Cerebellar nuclear complex (tissue), 1 donor: ENCODE results near the gene UTP25.
"Not testable (repeated sequence)": the region's sequence is repeated elsewhere in the genome, so short reads cannot be mapped to it uniquely, and the experiment has no call there.

Experiments
- DNase-seq, 2 experiments: peaks; one replicate each; lab custom pipeline; 2025; lab: John Stamatoyannopoulos, UW

Gene UTP25, protein sequence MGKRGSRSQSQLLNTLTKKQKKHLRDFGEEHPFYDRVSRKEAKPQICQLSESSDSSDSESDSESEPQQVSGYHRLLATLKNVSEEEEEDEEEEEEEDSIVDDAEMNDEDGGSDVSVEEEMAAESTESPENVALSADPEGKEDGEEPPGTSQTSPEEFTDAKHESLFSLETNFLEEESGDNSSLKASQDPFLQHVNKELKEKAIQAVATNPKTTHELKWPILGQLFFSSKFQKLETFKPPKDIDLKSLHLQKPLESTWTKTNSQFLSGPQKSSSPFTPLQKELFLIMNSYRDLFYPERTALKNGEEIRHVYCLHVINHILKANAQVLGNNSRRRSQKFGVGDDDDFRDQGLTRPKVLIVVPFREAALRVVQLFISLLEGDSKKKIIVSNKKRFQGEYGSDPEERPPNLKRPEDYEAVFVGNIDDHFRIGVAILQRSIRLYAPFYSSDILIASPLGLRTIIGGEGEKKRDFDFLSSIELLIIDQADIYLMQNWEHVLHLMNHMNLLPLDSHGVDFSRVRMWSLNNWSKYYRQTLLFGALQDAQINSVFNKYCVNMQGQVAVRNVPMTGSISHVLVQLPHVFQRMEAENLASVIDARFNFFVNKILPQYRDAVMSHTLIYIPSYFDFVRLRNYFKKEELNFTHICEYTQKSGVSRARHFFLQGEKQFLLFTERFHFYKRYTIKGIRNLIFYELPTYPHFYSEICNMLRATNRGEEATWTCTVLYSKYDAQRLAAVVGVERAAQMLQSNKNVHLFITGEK

DNA sequence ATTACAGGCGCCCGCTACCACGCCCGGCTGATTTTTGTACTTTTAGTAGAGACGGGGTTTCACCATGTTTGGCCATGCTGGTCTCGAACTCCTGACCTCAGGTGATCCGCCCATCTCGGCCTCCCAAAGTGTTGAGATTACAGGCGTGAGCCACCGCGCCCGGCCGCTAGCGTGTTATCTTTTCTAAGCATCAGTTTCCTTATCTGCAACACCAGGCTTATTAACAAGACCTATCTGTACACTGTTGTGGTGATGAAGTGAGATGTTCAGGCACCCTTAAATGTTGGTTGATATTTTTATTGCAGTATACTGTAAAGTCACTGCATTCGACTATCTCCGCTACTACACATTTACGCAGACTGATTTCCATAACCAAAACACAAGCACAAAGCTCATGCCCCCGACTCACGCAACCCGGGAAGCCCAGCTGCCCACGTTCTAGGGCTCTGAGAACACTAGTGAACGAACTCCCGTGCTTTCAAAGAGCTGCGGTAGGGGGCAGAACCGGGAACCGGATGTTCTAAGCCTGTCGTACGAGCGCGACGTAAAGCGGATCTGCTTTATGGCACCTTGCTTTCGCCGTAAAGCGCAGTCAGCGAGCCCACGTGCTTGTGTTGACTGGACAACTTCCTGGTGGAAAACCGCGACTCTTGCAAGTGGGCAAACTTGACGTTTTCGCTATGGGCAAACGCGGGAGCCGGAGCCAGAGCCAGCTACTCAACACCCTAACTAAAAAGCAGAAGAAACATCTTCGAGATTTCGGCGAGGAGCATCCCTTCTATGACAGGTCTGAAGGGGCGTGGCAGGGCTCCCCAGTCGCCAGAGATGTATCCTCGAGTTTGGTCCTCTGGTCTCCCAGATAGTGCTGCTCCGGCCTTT, at the start of gene UTP25:
UTP25 (plus strand) TSS at position 589 of the 879 bp plus-strand sequence; CDS start at position 681, 92 bp downstream.
- DNase-seq, result peak in 1 of 2 experiments; percentile 58

DNA sequence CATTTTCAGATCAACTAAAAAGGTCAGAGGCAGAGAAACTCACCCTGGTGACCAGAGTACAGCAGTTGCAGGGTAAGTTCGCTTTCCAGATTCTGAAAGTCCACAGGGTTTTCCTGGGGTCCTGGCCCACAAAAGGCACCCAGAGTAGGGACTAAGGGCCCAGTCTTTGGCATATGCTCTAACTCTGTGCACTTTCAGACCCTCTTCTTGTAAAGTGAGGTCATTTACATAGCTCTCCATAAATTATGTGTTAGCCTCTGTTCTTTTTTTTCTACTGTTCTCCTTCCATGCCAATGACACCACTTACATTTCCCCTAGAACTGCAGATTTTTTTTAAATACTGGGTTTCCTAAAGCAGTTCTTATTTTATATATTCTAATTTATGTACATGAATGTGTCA, 49.7 kb upstream of the UTP25 start:
- no peak for DNase-seq

DNA sequence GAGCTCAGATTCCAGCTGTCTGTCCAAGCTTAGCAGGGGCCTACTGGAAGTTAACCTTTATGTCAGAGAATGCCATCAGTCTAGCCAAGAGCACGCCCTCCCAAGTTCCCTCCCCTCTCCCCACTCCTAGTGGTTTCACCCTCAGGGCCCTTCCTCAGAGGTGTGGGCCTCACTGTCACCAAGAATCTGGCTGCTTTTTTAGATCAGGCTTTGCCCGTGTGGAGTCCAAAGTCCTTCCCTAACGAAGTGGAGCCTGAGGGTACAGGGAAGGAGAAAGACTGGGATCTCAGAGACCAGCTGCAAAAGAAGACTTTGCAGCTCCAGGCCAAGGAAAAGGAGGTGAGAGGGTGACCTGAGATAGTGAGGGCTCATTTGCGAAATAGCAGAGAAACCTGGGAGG, 47.5 kb upstream of the UTP25 start:
- no peak for DNase-seq

DNA sequence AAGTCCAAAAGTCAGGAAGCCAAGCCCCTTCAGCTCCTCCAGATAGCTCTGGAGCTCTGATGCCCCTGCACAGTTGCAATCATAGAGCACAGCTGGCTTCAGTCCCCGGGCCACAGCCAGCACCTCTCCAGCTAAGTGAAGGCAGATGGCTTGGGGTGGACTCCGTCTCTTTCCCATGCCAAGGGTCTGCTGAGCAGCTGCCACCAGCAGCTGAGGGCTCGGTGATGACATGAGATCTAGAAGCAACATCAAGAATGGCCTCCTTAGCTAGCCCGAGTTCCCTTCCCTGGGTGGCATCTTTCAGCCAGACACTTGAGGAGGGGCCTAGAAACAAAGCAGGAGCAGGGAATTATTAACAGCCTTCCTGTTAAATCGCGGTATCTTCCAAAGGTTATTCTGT, 44.4 kb upstream of the UTP25 start:
- DNase-seq, result no peak

DNA sequence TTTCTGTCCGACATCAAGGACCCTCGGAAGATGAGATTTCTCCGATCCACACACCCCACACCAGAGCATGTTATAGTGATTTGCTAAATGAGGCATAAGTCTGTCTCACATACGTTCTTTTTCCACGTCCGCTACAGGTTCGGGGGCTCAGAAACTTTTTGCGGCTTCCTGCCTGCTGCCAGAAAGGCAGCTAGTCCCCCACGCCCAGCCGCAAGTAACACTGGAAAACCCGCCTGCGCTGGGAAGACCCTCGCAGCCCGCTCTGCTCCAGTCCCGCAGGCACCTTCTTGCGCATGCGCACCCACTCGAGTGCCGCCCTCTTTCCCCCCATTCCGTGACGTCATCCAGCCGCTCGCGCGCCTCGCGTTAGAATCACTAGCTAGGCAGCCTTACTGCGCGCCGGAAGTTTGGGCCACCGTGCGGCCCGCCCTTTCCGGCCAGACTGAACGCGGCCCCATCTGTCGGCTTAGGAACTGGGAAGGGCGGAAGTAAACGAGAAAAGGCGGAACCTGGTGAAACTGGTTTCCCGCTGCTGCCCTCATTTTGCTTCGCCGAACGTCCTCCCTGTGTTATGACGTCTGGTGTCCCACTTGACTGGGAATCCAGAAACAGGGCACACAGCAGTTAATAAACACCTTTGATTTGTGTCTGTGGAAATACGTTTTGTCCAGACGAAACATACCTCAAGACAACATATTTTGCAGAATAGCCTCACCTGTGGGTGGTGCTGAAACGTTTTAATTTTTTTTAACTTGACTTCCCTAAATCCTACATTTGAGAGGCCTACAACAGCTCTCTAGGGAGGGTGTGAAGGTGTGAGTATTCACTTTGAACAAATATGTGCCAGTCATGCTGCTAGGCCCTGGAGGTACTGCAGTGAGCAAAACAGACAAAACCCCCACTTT, 43.3 kb upstream of the UTP25 start, which contains the start of gene C1orf74:
C1orf74 (minus strand) TSS at position 295 of the 905 bp plus-strand sequence. CDS start 925 bp downstream, outside the sequence.
- DNase-seq, result peak; percentile 78 to 89

DNA sequence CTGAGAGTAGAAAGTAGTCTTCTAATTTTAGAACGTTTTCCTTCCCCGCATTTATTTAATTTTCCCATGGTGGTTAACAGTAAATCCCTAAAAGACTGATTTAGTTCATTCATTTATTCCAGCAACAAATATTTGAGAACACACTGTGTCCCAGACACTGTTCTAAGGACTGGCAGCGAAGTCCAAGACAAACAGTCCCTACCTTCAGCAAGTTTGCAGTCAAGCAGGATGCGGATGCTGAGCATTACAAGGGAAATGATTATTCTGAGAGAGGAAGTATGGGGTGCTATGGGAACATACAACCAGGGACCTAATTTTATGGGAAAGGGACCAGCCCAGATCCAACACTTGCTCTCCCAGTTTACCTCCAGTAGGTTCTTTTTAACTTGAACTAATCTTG, 42.2 kb upstream of the UTP25 start:
- DNase-seq, result no peak

DNA sequence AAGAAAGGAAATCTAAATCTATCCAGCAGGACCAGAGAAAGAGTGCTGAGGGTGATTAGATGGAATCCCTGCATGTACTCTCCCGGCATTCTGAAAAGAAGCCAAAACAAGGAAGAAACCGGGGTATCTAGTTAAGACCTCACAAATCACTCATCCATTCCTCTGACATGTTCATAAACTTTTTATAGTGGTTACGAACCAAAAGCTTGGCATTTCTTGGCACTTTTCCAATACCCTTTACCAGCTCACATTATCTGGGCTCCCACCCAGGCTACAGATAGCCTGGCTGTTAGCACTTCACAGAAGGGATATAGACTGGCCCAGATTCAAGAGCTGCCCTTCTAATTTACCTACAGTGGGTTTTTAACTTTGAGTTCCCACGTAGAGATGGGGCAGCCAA, 41.6 kb upstream of the UTP25 start:
- no peak for DNase-seq

DNA sequence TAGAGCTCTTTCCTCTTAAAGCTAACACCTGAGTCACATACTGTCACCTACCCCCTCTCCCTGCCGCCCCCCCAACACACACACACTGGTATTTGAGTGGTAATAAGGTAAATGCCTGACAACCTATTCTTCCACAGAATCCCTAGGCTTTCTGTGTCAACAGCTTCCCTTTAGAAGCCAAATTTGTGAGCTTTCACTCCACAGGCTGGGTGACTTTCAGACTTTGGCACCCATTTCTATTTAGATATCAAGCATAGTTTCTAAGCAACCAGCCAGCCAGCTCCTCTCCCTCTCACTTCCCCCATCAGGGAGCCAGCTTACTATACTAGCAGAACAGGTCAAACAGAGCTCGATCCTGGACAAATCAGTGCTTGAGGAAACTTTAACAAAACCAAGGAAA, 40.2 kb upstream of the UTP25 start:
- DNase-seq, result no peak

DNA sequence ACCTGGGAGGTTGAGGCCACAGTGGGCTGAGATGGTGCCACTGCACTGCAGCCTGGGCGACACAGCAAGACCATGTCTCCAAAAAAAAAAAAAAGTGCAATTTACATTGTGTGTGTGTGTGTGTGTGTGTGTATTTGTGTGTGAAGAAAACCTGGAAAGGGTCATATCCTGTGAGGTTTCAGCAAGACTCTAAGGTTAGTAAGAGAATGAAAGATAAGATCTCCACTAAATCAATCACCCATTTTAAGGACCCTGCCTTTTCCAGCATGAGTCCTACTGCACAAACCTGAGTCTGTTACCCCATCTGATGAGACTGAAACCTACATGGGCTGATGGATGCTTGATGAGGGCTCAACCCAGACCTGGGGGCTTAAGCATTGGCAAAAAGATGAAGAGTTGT, 38.5 kb upstream of the UTP25 start:
- DNase-seq, result no peak

DNA sequence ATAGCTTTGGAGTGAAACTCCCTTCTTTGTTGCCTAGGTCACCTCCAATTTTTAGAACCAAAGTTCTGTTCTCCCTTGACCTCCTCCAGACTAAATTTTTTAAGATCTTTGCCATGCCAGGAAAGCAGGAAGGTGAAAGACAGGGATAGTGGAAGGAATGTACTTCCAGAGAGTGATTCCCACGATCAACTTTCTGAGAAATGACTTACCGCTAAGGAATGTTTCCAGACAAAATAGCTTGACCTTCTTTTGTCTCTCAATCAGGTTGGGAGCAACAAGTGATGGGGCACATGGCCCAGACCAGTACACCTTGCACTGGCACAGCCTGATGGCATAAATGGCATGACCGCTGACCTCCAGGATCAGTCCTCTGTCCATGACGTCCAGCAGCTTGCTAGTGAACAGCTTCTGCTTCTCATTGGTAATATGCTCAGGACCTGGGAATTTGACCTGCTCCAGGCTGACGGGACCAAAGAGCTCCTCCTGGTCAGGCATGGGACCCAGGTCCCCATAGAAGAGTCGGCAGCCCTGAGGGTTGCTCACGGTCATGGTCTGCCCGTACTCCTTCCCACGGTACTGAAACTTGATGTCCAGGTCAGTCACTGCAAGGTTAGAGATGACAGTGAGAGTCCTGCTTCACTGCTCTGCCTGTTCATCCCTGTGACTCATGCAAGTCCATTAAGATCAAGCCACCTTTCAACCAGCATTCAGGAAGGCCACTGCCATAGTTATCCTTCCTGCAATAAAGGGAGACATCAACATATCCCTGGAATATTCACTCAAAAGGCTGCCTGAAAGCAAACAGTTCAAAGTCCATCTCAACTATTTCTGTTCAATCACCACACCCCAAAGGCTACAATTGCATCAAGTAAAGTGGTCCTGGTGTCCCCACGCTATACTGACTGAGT, 37.2 kb upstream of the UTP25 start:
- DNase-seq, result no peak

DNA sequence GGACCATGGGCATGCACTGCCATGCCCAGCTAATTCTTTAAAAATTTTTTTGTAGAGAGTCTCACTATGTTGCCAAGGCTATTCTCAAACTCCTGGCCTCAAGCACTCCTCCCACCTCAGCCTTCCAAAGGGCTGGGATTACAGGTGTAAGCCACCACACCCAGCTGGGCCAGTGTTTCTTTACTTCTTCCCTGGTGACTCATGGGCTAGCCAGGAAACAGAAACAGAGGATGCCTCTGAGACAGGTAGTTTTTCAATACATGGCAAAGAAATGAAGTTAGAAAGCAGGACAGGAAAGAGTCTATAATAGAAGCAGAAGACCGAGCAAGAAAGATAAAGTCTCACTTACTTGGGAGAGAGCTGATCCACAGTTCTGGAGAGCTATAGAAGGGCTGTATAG, 35.9 kb upstream of the UTP25 start:
- DNase-seq, result no peak

DNA sequence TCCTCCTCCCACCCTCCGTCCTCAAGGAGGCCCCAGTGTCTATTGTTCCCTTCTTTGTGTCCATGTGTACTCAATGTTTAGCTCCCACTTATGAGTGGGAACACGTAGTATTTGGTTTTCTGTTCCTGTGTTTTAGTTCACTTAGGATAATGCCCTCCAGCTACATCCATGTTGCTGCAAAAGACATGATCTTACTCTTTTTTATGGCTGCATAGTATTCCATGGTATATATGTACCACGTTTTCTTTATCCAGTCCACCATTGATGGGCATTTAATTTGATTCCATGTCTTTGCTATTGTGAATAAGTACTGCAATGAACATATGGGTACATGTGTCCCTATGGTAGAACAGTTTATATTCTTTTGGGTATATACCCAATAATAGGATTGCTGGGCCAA, 34.1 kb upstream of the UTP25 start:
- DNase-seq, result not testable (repeated sequence)

DNA sequence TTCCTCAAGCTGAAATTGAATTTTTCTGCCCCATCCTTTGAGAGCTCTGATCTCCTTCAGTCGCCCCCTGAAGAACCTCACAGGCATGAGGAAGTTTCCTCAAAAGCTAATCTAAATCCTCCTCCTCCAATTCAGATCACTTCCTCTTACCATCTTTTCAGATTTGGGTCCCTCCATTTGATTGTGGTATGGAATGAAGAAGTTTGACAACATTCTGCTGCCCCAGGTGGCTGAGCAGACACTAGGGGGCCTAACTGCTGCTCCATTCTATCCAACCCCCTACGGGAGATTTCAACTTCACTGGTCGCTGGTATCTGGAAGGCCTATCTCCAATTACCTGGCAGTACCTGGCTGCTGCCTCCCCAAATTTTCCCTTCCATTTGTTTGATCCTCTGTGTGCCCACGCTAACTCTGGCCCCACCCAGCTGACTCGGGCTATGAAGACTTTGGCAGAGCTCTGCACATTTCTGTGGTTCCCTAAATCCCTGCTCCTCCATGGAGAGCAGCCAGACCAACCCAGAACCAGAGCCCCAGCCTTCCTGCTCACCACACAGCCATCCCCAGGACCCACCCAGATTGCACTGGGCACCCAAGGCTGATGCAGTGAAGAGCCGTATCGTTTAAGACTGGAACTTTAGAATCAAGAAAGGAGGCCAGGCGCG, 29.7 kb upstream of the UTP25 start:
- no peak for DNase-seq

DNA sequence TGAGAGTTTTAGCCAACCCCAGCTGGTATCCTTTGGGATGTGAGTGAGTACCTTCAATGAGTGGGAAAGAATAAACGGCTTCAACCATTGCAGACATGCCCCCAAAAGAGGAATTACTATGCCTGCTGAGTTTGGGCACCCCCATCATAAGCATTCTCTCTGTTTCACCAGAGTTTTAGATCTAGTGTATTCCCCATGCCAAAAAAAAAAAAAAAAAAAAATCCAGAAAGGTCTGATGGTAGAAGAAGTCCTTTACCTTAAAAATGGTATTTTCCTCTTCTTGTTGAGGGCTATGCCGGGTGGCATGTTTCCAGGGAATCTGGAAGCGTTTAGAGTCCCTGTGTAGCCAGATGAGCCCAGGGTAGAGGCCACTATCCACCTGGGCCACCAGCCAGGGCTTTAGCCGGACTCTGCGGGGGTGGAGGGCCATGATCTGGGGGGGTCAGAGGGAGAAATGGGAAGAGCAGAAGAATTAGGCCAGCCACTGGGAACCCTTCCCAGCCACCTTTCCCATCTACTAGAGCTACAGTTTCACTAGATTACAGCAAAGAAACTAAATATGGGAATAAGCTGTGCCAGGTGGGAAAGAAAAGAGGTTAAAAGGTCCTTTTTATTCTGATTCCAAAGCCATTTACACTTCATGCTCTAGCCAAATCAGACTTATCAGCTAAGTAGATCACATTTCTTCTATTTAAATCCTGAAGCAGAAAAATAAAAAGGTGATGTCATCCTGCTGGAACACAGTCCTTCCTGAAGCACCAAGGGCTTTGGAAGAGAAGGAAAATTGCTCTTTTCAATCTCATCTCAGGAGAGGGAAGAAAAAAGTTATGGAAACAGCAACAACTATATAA, 26.6 kb upstream of the UTP25 start:
- peak; percentile 28 to 83 for DNase-seq

DNA sequence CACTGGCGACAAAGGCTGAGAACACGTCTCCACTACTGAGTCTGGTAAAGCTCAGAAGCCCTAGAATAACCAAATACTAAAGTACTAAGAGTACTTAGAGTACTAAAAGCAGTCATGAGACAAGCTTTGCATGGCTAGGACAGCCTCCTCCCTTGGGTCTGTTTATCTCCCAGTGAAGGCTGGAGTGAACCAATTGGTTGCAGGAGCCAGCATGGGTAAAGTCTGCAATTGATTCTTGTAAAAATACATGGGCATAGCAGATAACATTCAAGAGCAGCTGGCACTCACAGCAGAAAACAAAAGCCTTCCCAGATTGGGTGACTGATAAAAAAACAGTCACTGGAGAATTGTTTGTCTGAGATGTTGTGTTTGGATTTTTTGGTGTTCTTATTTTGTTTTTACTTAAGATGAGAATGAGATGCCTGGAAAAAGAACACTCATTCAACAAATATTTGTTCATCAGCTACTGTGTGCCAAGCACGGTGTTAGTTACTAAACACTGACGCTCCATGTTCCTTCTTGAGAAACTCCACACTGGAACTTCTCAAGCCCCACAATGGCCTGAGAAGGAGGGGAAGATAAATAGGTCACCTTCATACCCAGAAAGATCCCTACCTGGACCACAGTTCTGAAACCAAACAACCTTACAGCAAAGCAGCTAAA, 25.5 kb upstream of the UTP25 start:
- DNase-seq, result no peak

DNA sequence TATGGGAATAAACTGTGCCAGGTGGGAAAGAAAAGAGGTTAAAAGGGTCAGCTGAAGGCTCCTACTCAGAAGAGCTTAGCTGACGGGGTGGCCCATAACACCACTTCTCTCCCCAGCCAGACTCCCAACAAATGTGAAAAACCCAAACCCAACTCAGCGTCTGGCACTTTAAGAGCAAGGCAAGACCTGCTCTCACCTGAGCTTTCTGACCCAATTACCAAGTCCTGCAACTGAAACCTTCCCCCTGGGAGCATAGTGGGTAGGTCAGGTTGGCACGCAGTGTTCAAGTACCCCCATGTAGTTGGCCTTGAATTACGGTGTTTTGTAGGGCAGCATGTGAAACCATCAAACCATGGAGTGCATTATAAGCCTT, 25.0 kb upstream of the UTP25 start:
- DNase-seq, result no peak

DNA sequence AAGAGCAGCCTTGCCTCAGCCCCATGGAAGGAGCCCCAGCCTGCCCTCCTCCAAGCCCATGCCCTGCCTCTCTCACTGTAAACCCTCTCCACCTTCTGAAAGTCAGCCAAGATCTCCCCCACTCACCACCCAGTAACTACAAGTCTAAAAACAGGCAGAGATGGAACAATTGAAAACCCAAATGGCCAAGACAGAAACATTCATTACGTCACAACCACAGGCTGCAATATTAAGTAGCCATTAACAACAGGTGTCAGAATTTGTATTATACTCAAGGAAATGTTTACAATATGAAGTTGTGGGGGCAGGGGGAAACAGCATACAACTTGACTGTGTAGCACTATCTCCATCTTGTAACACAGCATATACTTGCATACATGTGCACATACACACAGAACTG, 24.2 kb upstream of the UTP25 start:
- DNase-seq, result no peak

DNA sequence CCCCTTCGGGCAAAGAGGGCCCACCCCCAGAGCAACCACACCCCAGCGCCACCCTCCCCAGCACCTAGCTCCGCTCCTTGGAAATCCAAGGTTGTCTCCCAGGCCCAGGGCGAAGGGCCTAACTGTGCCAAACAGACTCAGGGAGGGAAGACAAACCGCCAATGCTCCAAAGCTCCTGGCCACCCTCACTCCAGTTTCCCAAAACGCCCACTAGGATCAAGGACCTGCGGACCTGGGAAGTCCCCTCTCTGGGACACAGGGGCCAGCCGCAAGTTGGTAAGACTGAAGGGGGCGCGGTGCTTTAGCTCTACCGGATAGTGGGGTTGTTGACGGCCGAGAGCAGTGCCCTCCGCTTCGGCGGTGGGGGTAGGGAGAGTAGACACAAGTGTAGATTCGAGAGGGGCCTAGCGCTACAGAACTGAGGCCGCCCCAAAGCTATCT, 22.4 kb upstream of the UTP25 start:
- DNase-seq, result no peak
